Thymus (tissue), 11 donors: ENCODE measurements around the gene SEC61B. TPM values are rescaled to one million over a fixed set of nuclear protein-coding genes. Genes with fewer than 3 reads are reported as not detected.

Source experiments
- DNase-seq, 9 donors: peaks; one replicate each; pipeline ENCODE4 v3.0.0-alpha.2; 2013; ENCODE audit warnings: low spot score in 9 of 9, low read depth in 6 of 9, missing footprints in 1 of 9
- H3K27ac ChIP-seq, 2 donors: one replicate each; pipeline ENCODE4 v1.5.1; 2013; ENCODE audit warnings: control low read depth in 1 of 2, low read depth in 1 of 2, low read length in 1 of 2, mild to moderate bottlenecking in 1 of 2, moderate library complexity in 1 of 2
- H3K27me3 ChIP-seq, 2 donors: one replicate each; pipeline ENCODE4 v1.5.1; 2013; ENCODE audit warnings: low read length in 1 of 2; ENCODE audit not compliant: control insufficient read depth in 2 of 2, insufficient read depth in 1 of 2
- H3K36me3 ChIP-seq, 2 donors: one replicate each; pipeline ENCODE4 v1.5.1; 2013; ENCODE audit warnings: low read length in 1 of 2, mild to moderate bottlenecking in 1 of 2, moderate library complexity in 1 of 2; ENCODE audit not compliant: control insufficient read depth in 2 of 2, insufficient read depth in 2 of 2
- H3K4me1 ChIP-seq, 2 donors: one replicate each; pipeline ENCODE4 v1.5.1; 2013; ENCODE audit warnings: low read length in 2 of 2; ENCODE audit not compliant: control insufficient read depth in 2 of 2, insufficient read depth in 2 of 2
- H3K4me3 ChIP-seq, 2 donors: one replicate each; pipeline ENCODE4 v1.5.1; 2013; ENCODE audit warnings: low read length in 2 of 2, control low read depth in 1 of 2, mild to moderate bottlenecking in 1 of 2
- H3K9me3 ChIP-seq, 2 donors: one replicate each; pipeline ENCODE4 v1.5.1; 2013; ENCODE audit warnings: low read length in 1 of 2, mild to moderate bottlenecking in 1 of 2; ENCODE audit not compliant: control insufficient read depth in 2 of 2, insufficient read depth in 1 of 2
- WGBS: extraction: QIAGEN DNeasy Blood & Tissue Kit; methylation state at CpG from one replicate; pipeline ENCODE4 v1.1.7; 2013; 5-methylcytosine and 5-hydroxymethylcytosine counted together
- polyA plus RNA-seq: library from polyadenylated mRNA; stranded (reverse); fragments of 200-250 nt; gene quantifications from one replicate; pipeline ENCODE4 v1.2.3, GENCODE V29; 2013
- total RNA-seq: library from RNA; stranded (reverse); fragments of 120-200 nt; gene quantifications from one replicate; pipeline ENCODE4 v1.2.4, GENCODE V29; 2013
- donor health status: healthy.

SEC61B gene
- total and polyA plus RNA-seq, 2 donors, result 197 to 340 TPM

- peak overlapping the region in 1 of 2 donors; percentile 18 for H3K27ac ChIP-seq
- H3K36me3 ChIP-seq, result no peaks in the 10 kb centered on the region
- H3K9me3 ChIP-seq, result no peaks in the 10 kb centered on the region
- no peak for DNase-seq
- 96% methylated on average over 1 of the region's 1 CpG for WGBS
- H3K4me3 ChIP-seq, result no peak overlapping the region
- H3K27me3 ChIP-seq, result no peaks in the 10 kb centered on the region
- H3K4me1 ChIP-seq, result peaks cover 43 to 90% of the 10 kb centered on the region in 2 donors
Observed at GRCh38 chr9:99255651-99256050, 33.6 kb downstream of the SEC61B start.

- Histone ChIP-seq H3K4me3 (no peak overlapping the region), H3K27ac (peak overlapping the region in 1 of 2 donors; percentile 68), H3K4me1 (peaks cover 39 to 84% of the 10 kb centered on the region in 2 donors), H3K36me3 (no peaks in the 10 kb centered on the region), H3K9me3 (no peaks in the 10 kb centered on the region), H3K27me3 (no peaks in the 10 kb centered on the region)
- 97% methylated on average over 8 of the region's 8 CpGs for WGBS
- no peak for DNase-seq
Observed at GRCh38 chr9:99257723-99258389, 35.8 kb downstream of the SEC61B start.

GRCh38 chr9:99259231-99259918 is 37.3 kb downstream of the SEC61B start:
- Histone ChIP-seq H3K4me3 (peak overlapping the region; percentile 8 to 36), H3K4me1 (peaks cover 24 to 69% of the 10 kb centered on the region in 2 donors), H3K36me3 (no peaks in the 10 kb centered on the region), H3K9me3 (no peaks in the 10 kb centered on the region), H3K27me3 (no peaks in the 10 kb centered on the region), H3K27ac (peak overlapping the region; percentile 53 to 95)
- peak in 7 of 9 donors; percentile 58 to 89 (median 78) for DNase-seq
- 64% methylated on average over 27 of the region's 27 CpGs for WGBS

GRCh38 chr9:99261923-99262322 is 39.8 kb downstream of the SEC61B start:
- 97% methylated on average over 2 of the region's 2 CpGs for WGBS
- Histone ChIP-seq H3K36me3 (no peaks in the 10 kb centered on the region), H3K4me3 (no peak overlapping the region), H3K9me3 (no peaks in the 10 kb centered on the region), H3K27me3 (no peaks in the 10 kb centered on the region), H3K4me1 (peaks cover 17 to 56% of the 10 kb centered on the region in 2 donors), H3K27ac (no peak overlapping the region)
- DNase-seq, result no peak

GRCh38 chr9:99262949-99263418 is 40.9 kb downstream of the SEC61B start:
- no peak for DNase-seq
- H3K36me3 ChIP-seq, result no peaks in the 10 kb centered on the region
- H3K27ac ChIP-seq, result no peak overlapping the region
- 94% methylated on average over 7 of the region's 7 CpGs for WGBS
- H3K27me3 ChIP-seq, result no peaks in the 10 kb centered on the region
- peaks cover 17 to 48% of the 10 kb centered on the region in 2 donors for H3K4me1 ChIP-seq
- no peaks in the 10 kb centered on the region for H3K9me3 ChIP-seq
- H3K4me3 ChIP-seq, result no peak overlapping the region

- WGBS, result 96% methylated on average over 3 of the region's 3 CpGs
- DNase-seq, result no peak
- Histone ChIP-seq H3K4me1 (peaks cover 12 to 36% of the 10 kb centered on the region in 2 donors), H3K4me3 (no peak overlapping the region), H3K9me3 (no peaks in the 10 kb centered on the region), H3K27ac (no peak overlapping the region), H3K27me3 (no peaks in the 10 kb centered on the region), H3K36me3 (no peaks in the 10 kb centered on the region)
Observed at GRCh38 chr9:99264070-99264680, 42.1 kb downstream of the SEC61B start.

- 81% methylated on average over 2 of the region's 2 CpGs for WGBS
- Histone ChIP-seq H3K36me3 (no peaks in the 10 kb centered on the region), H3K27me3 (no peaks in the 10 kb centered on the region), H3K4me3 (no peak overlapping the region), H3K9me3 (no peaks in the 10 kb centered on the region), H3K4me1 (peaks cover 6 to 21% of the 10 kb centered on the region in 2 donors), H3K27ac (no peak overlapping the region)
- DNase-seq, result no peak
Observed at GRCh38 chr9:99265691-99266090, 43.6 kb downstream of the SEC61B start.

- H3K36me3 ChIP-seq, result no peaks in the 10 kb centered on the region
- H3K9me3 ChIP-seq, result no peaks in the 10 kb centered on the region
- WGBS, result 15% methylated on average over 17 of the region's 17 CpGs
- no peak overlapping the region for H3K4me3 ChIP-seq
- DNase-seq, result peak in 7 of 9 donors; percentile 61 to 86 (median 74)
- H3K27ac ChIP-seq, result no peak overlapping the region
- no peaks in the 10 kb centered on the region for H3K27me3 ChIP-seq
- peaks cover 6 to 15% of the 10 kb centered on the region in 2 donors for H3K4me1 ChIP-seq
Observed at GRCh38 chr9:99266255-99267023, 44.4 kb downstream of the SEC61B start.
